GM18907 (cell line): Measurements from ENCODE around the gene ARHGAP18.

Experiments used
- ATAC-seq: cut with Tn5 transposase; IDR thresholded peaks from one replicate; pipeline ENCODE4 v1.9.1; 2021; ENCODE audit warnings: mild to moderate bottlenecking, moderate library complexity; ENCODE audit not compliant: unreplicated experiment

Gene ARHGAP18

DNA sequence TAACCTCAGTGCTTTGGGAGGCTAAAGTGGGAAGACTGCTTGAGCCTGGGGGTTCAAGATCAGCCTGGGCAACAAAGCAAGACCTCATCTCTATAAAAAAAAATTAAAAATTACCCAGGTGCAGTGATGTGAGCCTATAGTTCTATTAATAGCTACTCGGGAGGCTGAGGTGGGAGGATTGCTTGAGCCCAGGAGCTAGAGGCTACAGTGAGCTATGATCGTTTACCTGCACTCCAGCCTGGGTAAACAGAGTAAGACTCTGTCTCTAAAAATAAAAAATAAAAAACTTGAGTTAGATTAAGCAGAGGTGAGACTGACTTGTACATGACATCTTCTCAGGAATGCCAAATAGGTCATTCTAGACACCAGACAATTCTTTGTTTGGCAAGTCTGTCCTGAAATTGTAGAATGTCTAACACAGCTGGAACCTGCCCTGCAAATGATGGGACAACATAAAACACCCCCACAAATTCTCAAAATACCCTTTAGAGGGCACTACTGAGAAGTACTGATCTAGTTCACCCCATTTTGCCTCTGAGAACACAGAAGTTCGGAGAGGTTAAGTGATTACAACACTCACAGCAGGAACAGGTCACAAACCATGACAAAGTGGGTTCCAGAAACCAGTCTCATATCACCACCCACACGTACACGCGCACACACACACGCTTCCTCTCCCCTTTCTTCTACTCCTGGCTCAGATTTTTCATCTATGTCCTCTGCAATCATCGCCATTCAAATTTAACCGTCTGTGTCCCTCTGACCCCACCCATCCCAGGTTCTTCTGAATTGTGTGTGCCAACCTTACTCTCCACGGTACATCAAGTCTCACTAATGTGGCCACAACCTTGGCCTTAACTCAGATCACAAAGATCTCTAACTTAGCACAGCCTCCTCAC lies 38.3 kb downstream of the ARHGAP18 start:
- peak; percentile 88 for ATAC-seq

DNA sequence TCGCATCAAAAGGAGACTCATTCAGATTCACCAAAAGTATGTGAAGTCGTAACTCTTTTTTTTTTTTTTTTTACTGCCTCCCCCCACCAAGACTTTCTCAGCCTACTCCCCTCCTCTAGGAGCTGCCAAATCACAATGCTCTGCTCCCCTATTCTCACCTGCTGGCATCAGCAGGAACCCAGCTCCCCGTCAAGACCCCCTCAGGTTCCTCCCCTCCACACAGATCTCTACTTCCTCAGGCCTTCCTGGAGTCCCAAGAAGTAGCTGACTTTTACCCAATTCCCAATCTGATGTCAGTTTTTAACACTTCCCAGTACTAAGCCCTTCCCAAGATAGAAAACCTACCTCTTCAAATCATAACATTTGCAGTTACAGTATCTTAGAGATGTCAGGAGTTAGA lies 39.3 kb downstream of the ARHGAP18 start:
- no peak for ATAC-seq

GRCh38 chr6:129667621-129668020 lies 42.4 kb downstream of the ARHGAP18 start:
- no peak for ATAC-seq

- no peak for ATAC-seq
These were observed 42.9 kb downstream of the ARHGAP18 start for GRCh38 chr6:129667034-129667433.

DNA sequence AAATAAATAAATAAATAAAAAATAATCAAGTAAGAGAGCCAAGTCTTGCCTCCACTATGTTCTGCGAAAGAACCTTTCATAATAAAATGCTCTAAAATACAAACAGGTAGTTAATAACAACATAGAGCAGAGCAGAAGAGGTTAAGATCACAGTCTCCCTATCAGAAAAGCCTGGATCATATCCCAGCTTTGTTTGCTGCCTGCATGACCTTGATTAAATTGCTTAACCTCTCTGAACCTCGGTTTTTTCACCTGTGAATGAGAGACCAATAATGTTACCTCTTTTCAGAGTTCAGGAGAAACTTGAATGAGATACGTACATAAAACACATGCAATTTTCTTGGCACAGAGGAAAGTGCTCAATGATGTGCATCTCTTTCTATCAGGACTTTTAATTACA lies 44.4 kb downstream of the ARHGAP18 start:
- no peak for ATAC-seq

GRCh38 chr6:129663531-129663930 lies 46.4 kb downstream of the ARHGAP18 start:
- ATAC-seq = no peak

GRCh38 chr6:129662980-129663431 lies 47.0 kb downstream of the ARHGAP18 start:
- ATAC-seq = peak; percentile 69

DNA sequence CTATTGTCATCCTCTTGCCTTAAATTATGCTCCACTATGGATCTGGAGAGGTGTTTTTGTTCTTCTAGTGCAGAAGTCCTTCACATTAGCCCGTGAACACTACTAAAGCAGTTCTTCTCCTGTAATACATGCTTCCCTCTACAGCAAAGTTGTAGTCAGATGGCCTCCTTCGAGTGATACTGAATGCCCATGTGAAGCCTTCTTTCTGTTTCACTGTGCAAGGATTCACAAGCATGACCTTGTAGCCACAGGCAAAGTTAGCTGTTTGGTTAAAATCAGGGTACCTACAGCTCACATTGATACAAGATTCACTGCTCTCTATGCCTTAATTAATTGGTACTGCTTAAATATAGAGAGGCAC lies 47.6 kb downstream of the ARHGAP18 start:
- ATAC-seq = peak; percentile 77

DNA sequence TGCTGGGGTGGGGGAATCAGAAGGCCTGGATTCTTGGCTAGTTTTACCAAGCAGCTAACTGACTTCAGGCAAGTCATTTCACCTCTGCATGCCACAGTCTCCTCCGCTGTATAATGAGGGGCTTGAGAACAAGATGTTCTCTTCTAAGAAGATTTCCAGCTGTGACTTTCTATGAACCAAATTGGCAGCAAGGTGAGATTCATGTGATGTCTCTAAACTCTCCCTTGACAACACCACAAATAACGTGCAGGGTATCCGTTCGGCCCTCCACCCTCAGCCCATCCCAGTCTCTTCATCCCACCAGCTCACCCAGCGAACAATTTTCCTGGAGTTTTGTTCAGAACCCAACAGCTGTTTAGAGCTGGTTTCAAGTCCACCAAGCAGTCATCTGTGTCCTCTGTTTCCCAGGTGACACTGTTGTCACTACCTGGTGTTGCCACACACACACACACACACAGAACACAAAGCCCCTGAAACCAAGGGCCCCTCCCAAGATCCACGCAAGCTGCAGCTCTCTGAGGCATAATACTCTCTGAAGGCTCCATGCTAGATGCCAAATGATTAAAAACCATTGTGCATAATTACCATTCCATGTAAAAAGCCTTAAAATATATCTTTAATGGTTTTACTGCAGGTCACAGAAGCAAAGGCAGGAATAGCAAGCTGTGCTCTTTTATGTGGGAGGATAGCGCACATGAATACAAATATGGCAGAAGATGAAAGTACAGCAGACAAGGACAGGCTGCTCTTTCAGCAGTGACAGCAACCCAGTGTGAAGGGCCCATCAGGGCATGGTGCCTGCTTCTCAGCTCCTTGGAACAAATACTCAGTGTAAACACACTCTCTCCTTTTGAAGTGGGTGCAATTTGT lies 48.2 kb downstream of the ARHGAP18 start:
- peak; percentile 28 for ATAC-seq

GRCh38 chr6:129660346-129660676 lies 49.7 kb downstream of the ARHGAP18 start:
- ATAC-seq = no peak

- no peak for ATAC-seq
These were observed 50.2 kb downstream of the ARHGAP18 start for GRCh38 chr6:129659590-129660345.

DNA sequence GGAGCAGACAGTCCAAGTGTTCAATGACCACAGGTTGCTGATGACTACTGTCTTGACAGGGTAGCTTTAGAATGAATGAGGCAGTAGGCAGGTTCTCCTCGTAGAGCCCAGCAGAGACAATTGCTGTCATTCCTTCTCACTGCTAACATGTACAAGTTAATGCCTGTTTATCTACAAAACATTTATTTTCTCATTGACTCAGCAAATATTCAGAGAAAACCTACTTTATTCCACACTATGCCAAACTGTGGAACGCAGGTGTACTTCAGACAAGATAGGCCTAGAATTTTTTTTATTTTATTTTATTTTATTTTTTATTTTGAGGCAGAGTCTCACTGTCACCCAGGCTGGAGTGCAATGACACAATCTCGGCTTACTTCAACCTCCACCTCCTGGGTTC lies 50.8 kb downstream of the ARHGAP18 start:
- no peak for ATAC-seq

DNA sequence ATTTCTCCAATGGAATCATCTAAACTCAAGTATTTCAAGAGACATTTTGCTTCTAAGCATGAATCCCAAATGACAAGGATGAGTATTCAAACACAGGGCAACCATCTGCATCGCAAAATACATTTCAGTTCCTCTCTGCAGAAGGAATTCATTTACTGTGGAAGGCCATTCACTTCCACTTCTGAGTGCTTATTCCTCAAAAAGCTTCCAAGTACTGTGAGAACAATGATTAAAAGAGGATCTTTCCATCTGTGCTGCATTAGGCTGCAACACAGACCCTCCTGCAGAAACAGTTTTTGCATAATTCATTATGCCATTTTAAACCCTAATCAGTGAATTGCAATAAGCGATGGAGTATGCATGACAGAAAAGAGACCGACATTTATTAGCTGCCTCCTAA lies 52.5 kb downstream of the ARHGAP18 start:
- no peak for ATAC-seq

GRCh38 chr6:129655334-129655733 lies 54.6 kb downstream of the ARHGAP18 start:
- no peak for ATAC-seq

- no peak for ATAC-seq
These were observed 56.2 kb downstream of the ARHGAP18 start for GRCh38 chr6:129653746-129654145.

DNA sequence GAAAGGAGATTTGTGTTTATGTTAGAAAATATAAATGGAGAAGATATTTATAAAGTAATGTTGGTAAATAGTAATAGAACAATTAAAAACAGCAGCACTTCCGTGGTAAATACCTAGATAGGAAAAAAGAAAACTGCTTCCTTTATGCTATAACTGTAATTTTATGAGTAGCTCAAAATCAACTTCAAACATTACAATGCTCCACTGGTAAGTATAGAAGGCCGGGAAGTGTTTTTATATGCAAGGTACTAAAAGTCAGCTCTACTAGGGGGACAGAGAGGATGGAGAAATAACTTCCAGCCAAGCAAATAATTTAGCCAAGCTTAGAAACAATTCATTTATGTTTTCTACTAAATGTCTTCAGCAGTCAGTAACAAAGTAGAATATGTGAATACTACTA lies 56.7 kb downstream of the ARHGAP18 start:
- no peak for ATAC-seq

GRCh38 chr6:129651291-129651691 lies 58.7 kb downstream of the ARHGAP18 start:
- ATAC-seq = no peak

DNA sequence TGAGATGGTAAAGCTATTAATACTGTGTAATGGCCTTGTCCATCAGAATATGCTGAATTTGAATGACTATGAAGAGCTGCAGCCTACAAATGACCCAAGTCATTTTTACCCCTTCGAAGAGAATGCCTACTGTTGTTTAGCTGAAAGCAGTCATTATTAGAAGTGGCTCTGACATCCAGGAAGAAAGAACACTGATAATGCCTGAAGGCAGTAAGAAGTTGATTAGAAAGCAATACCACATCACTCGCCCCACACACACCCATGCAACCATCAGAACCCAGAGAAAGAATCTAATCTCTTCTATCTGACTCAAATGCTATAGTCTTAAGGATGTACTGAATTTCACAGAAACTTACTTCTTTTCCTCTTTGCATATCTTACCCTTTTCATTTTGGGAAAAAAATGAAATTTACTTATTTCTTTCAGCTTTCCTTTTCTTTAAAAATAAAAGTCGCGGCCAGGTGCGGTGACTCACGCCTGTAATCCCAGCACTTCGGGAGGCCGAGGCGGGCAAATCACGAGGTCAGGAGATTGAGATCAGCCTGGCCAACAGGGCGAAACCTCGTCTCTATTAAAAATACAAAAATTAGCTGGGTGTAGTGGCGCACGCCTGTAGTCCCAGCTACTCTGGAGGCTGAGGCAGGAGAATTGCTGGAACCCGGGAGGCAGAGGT lies 61.0 kb downstream of the ARHGAP18 start:
- no peak for ATAC-seq

DNA sequence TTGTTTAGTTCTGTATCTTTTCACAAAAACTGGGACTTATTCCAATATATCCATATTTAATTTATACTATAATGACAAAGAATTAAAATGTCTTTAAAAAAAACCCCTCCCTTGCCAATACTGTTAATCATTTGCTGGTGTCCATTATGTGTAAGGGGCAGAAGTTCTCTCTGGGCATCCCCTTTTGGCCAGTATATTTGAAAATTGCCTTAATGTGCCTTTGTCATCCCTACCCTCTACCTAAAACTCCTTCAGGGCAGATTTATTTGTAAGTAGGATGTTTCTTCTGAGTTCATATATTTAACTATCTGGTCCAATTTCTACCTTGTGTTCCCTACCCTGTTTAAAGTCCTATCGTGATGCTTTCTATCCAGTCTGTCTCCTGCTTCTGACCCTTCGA lies 62.9 kb downstream of the ARHGAP18 start:
- ATAC-seq = peak; percentile 55

DNA sequence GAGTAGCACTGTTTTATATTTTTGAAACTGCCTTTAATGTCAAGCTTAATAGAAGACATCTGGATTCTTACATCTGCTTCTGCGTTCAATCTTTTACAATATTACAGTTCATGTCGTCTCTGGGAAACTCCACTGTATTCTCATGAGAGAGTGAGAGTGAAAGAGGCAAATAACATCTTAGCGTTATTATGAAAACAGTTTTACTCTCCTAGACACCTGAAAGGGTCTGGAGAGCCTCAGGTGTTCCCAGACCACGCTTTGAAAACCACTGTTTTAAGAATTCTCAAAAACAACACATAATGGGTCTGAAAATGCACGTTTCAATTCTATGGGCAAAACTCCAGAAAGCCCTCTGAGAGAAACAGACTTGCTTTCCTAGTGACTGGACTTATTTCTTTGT lies 63.3 kb downstream of the ARHGAP18 start:
- peak; percentile 88 for ATAC-seq
